Dermis microvascular lymphatic vessel endothelial cell (primary cell): Measurements from ENCODE around the gene DSTYK. TPM values are rescaled to one million over a fixed set of nuclear protein-coding genes. Genes with fewer than 3 reads are reported as not detected.

Source experiments
- DNase-seq, 2 donors: peaks; one replicate each; pipeline versions ENCODE4 v3.0.0 to v3.0.0-alpha.2; 2010; ENCODE audit warnings: low read depth in 2 of 2
- total RNA-seq: library from RNA; depleted of rRNA; stranded (reverse); fragments of >200 nt; gene quantifications from 2 replicates; pipeline ENCODE4 v1.2.1, GENCODE V29; 2014

The DSTYK gene, protein sequence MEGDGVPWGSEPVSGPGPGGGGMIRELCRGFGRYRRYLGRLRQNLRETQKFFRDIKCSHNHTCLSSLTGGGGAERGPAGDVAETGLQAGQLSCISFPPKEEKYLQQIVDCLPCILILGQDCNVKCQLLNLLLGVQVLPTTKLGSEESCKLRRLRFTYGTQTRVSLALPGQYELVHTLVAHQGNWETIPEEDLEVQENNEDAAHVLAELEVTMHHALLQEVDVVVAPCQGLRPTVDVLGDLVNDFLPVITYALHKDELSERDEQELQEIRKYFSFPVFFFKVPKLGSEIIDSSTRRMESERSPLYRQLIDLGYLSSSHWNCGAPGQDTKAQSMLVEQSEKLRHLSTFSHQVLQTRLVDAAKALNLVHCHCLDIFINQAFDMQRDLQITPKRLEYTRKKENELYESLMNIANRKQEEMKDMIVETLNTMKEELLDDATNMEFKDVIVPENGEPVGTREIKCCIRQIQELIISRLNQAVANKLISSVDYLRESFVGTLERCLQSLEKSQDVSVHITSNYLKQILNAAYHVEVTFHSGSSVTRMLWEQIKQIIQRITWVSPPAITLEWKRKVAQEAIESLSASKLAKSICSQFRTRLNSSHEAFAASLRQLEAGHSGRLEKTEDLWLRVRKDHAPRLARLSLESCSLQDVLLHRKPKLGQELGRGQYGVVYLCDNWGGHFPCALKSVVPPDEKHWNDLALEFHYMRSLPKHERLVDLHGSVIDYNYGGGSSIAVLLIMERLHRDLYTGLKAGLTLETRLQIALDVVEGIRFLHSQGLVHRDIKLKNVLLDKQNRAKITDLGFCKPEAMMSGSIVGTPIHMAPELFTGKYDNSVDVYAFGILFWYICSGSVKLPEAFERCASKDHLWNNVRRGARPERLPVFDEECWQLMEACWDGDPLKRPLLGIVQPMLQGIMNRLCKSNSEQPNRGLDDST
- 9.8 and 11.3 TPM in 2 replicates for total RNA-seq

GRCh38 chr1:205211169-205211838 is at the start of gene DSTYK:
DSTYK (minus strand) TSS chr1:205211702; CDS start chr1:205211535, 167 bp downstream.
- peak; percentile 92 to 97 for DNase-seq

GRCh38 chr1:205259998-205260397 is 48.5 kb upstream of the DSTYK start:
- DNase-seq, result no peak

- no peak for DNase-seq
Measured at GRCh38 chr1:205259324-205259832, 47.9 kb upstream of the DSTYK start.

GRCh38 chr1:205258719-205259118 is 47.2 kb upstream of the DSTYK start:
- DNase-seq, result no peak

DNA sequence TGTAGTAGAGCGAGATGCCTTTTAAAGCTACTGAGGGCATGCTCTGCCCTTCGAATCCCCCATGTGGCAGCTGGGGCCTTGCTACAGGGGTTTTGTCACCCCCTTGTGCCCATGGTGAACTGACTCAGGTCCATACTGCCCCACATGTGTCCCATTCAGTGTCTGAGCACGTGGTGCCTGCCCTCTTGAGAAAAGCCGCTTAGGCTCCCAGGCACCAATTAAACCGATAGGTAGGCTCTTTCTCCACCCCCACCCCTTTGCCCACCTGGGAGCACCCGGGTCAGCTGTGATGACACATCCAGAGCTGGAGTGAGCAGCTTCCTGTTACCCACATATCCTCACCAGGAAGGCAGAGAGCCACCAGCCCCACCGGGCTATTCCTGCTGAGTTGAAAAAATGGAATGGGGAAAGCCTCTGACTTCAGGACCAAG is 46.8 kb upstream of the DSTYK start:
- no peak for DNase-seq

DNA sequence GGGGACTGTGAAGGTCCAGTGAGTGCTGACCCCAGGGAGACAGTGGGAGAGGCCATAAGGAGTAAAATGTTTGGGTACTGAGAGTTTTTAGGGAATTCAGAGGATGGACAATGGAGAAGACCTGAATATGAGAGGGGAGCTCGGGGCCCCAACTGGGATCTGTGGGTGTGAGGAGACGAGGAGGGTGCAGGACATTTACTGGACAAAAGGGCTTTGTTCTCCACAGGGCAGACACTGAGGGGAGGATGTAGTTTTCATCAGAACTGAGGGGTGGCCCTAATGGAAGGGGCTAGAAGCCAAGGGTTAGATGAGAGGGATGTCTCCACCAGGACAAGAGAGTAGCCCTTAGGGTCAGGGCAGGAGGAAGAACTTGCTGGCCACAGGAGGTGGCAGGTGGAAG is 46.2 kb upstream of the DSTYK start:
- no peak for DNase-seq

DNA sequence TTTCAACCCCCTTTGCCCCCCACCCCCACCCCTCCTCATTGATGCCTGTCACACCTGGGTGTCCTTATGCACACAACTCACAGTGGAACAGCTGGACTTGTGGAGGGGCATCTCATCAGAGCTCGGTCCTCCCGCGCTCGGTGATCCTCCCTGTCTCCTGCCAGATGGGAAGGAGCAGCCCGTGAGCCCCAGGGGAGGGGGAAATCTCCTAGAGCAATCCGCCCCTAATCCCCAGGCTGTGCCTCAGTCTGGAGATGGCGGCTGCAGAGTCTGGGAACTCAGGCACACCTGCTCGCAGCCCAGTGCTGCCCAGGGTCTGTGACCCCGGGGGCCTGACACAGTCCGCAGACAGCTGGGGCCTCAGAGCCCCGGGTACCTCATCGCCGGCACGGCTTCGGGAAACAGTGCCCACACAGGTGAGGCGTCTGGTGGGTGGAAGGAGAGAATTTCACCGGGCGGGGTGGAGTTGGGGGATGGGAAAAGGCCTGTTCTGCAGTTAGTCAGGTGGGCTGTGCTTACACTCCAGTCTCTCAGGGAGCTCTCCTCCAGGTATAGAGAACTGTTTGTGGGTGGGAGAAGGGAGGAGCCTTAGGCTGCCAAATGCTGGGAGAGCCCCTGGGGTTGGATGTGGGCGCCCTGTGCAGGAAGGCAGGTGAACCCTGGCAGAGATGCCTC is 45.6 kb upstream of the DSTYK start:
- no peak for DNase-seq

DNA sequence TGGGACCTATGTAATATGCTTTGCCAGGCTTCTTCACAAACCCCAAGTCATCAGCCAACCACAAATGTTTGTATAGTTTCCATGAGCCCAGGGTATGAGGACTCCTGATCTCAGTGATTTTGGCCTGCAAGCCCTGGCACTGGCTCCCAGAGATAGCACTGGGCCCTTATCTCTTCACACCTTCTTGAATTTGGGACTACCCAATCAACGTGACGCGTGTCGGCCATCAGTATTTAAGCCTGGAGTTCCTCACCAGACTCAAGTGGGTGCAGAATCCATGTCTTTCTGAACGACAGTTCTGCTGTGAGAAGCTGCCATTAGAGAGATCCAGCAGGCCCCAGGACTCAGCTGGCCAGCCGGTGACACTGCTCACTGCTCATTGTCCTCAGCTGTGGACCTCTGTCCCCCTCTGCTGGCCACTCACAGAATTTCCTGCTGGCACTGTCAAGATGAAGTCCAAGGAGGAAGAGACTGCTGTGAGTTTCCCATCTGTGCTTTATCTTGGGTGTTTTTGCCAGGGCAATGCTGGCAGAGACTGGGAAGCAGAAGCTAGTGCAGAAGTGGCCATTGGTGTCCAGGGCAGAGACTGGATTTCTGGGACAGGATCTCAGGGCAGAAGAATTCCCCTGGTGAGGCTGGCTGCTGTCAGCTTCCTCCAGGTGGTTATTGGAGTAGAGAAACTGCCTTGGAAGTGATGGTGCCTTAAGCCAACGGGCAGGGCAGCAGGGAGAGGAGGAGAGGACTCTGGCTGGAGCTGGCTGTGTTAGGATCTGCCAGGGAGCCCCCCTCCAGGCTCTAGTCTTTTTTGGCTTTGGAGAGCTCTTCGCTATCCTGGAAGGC is 44.7 kb upstream of the DSTYK start:
- DNase-seq, result peak; percentile 61 to 81

DNA sequence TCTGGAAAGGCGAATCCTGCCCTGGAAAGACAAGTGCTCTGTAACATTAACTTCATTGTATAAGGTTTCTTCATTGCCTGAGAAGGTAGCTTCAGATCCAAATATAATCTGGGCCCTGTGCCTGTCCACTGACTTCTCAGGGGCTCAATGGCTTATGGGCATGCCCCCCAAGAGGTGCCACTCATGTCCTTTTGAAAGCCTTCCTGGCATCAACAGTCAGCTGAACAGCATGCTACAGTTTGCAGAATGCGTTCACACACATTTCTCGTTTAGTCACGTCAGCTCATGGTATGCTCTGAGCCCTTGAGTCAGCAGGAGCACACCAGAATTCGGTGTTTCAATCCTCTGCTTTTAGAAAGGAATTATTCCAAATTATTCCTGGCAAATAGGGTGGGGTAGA is 40.1 kb upstream of the DSTYK start:
- no peak for DNase-seq

- DNase-seq, result no peak
Measured at GRCh38 chr1:205250699-205251098, 39.2 kb upstream of the DSTYK start.

- DNase-seq, result no peak
Measured at GRCh38 chr1:205249651-205250050, 38.1 kb upstream of the DSTYK start.

- DNase-seq, result peak in 1 of 2 donors; percentile 66
Measured at GRCh38 chr1:205248793-205249601, 37.5 kb upstream of the DSTYK start.

DNA sequence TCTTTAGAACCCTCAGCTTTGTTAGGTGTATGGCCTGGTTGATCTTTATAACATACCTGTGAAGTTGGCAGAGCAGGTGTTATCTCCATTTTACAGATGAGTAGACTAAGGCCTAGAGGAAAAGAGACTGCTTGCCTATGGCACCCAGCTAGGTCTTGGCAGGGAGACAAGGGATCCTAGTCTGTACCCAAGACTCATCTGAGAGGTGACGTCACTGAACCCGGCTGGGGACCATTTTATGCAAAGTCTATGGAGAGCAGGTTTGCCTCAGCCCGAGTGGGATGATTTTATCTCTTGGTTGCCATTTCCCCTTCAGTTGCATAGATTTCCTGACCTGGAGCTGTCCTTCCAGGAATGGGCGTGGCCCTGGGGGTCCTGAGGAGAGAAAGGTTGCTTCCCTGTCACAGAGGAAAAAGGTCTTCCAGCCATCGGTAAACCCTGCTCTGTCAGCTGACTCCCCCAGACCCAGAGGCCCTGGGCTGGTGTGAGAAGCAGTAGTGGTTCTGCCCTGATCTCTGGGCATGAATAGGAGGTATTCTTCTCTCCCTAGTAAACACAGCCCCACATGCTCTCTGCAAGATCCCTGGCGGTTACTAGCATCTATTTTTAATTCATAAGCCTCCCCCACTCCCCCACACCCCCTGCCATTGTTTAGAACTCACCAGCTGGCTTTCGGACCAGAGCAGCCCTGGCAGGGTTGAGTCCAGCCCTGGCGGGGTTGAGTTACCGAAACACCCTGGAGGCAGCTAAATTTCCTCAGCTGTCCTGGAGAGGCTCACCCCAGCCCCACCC is 35.8 kb upstream of the DSTYK start:
- no peak for DNase-seq

DNA sequence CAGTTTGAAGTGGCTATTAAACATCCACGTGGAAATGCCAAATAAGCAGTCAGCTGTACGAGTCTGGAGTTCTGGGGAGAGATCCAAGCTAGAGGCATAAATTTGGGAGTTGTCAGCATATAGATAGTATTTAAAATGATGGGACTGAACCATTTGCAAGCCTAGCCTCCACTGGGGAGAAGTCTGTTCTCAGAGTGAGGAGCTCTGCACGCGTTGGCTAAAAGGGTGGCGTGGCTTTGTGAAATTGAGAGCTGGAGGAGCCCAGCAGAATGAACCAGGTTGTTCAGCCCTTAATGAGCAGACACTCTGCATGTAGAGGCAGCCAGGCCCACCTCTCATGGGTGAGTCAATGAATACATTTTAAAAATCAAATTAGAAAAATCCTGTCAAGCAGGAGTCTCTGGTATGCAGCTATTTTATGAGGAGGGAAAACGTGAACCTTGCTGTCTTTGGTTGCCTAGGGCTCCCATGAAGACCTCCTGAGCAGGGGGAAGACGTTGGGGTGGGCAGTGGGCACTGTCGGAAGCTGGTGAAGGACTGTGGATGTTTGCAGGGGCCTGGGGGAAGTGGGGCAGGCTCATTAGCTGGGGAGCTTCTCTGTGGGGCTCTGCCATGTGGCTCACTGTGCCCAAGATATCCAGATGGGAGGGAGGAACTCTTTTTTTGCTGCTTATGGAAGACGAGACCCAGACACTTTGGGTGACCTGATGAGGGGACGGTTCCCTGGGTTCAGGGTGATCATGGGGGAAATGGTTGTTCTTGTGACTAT is 35.0 kb upstream of the DSTYK start:
- no peak for DNase-seq

GRCh38 chr1:205245096-205245495 is 33.6 kb upstream of the DSTYK start:
- DNase-seq, result no peak

DNA sequence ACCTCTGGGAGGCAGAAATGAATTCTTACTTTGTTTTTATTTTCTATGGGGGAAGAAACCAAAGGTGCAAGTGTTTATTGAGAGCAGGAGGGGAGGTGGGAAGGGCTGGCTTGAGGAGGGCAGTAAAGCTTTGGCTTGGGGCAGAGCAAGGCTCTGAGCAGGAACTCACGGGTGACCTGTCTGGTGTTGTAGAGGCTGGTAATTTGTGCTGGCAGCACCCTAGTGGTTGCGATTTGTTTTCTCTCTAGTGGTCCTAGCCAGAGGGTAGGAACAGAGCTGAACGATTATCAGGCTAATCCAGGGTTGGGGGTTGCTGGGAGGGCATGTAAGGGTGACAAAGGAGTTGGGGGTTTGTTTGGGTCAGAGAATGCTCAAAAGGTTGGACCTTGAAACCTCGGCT is 32.9 kb upstream of the DSTYK start:
- no peak for DNase-seq

- DNase-seq, result no peak
Measured at GRCh38 chr1:205243350-205244191, 32.1 kb upstream of the DSTYK start.
